Daoy (cell line): ENCODE data around the gene CCNG2. TPM values are rescaled to one million over a fixed set of nuclear protein-coding genes. Genes with fewer than 3 reads are reported as not detected.

Experiments used
- DNase-seq: peaks from one replicate; pipeline ENCODE4 v3.0.0-alpha.2; 2015; ENCODE audit warnings: low read depth
- total RNA-seq: library from RNA; depleted of rRNA; stranded (reverse); fragments of >200 nt; shearing (Covaris generic); gene quantifications from 2 replicates; pipeline ENCODE4 v1.2.3, GENCODE V29; 2014; rRNA removed

The CCNG2 gene
- total RNA-seq, 1 experiment from 2014 or later, result 6.7 TPM

- peak; percentile 54 for DNase-seq
Observed at GRCh38 chr4:77203380-77204197, 46.6 kb downstream of the CCNG2 start.

GRCh38 chr4:77204621-77205020 is 47.6 kb downstream of the CCNG2 start:
- DNase-seq, result no peak

GRCh38 chr4:77209012-77209411 is 52.0 kb downstream of the CCNG2 start:
- DNase-seq, result no peak

GRCh38 chr4:77209936-77210335 is 52.9 kb downstream of the CCNG2 start:
- DNase-seq, result no peak

GRCh38 chr4:77215107-77215506 is 58.1 kb downstream of the CCNG2 start:
- no peak for DNase-seq

GRCh38 chr4:77217526-77217925 is 60.5 kb downstream of the CCNG2 start:
- DNase-seq, result no peak

- DNase-seq, result no peak
Observed at GRCh38 chr4:77219266-77219665, 62.3 kb downstream of the CCNG2 start.

Other genes starting within 250 kb of the CCNG2 start
- 34.4 and 48.2 TPM in 2 replicates for gene SEPTIN11, start 207.5 kb upstream of the CCNG2 start, total RNA-seq
- gene CCNI, start 81.2 kb upstream of the CCNG2 start, total RNA-seq, result 34.7 and 35.5 TPM in 2 replicates